Measurements from ENCODE around the gene CPLX4. TPM values are rescaled to one million over a fixed set of nuclear protein-coding genes. Genes with fewer than 3 reads are reported as not detected.

The CPLX4 gene
- polyA plus RNA-seq, 1 donor from 2014 or later = not detected

- H3K27me3 Mint-ChIP-seq = no peaks in the 10 kb centered on the region
- H3K4me1 Mint-ChIP-seq = peaks cover 0 to 2% (median 0%) of the 10 kb centered on the region in 3 donors
- H3K4me3 Mint-ChIP-seq = no peak overlapping the region
- no peaks in the 10 kb centered on the region for H3K9me3 Mint-ChIP-seq
- H3K27ac Mint-ChIP-seq = no peak overlapping the region
- peaks cover 6% of the 10 kb centered on the region for H3K36me3 Mint-ChIP-seq
Observed at GRCh38 chr18:59332986-59333385, 14.5 kb upstream of the CPLX4 start.

- Mint-ChIP-seq H3K27me3 (no peaks in the 10 kb centered on the region), H3K36me3 (peaks cover 16% of the 10 kb centered on the region), H3K9me3 (no peaks in the 10 kb centered on the region), H3K4me1 (no peaks in the 10 kb centered on the region), H3K27ac (peak overlapping the region in 1 of 3 donors; percentile 68), H3K4me3 (no peak overlapping the region)
Observed at GRCh38 chr18:59328683-59329082, 10.2 kb upstream of the CPLX4 start.

DNA sequence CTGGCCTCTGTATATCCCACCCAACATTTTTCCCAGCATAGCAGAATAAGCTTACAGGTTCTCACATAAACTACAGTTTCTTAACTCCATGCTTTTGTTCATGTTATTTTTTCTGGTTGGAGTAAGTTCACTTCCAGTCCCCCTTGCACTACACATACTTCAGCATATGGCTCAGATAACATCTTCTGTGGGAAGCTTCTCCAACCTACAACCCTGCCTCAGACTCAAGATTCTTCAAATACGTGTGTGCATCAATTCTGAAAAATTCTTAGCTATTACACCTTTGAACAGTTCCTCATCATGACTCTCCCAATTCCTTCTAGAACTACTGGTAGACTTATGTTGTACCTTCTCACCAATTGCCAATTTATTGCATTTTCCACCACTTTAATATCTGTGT, 7.5 kb upstream of the CPLX4 start:
- H3K27ac Mint-ChIP-seq = peak overlapping the region in 1 of 3 donors; percentile 33
- H3K27me3 Mint-ChIP-seq = no peaks in the 10 kb centered on the region

GRCh38 chr18:59324623-59324971, 6.1 kb upstream of the CPLX4 start:
- Mint-ChIP-seq H3K4me1 (no peaks in the 10 kb centered on the region), H3K27ac (no peak overlapping the region), H3K9me3 (no peaks in the 10 kb centered on the region), H3K27me3 (no peaks in the 10 kb centered on the region), H3K36me3 (peaks cover 14% of the 10 kb centered on the region), H3K4me3 (no peak overlapping the region)

More for the DNA sequence above, 7.5 kb upstream of the CPLX4 start:
- Mint-ChIP-seq H3K4me1 (no peaks in the 10 kb centered on the region), H3K4me3 (no peak overlapping the region), H3K9me3 (no peaks in the 10 kb centered on the region), H3K36me3 (peaks cover 14% of the 10 kb centered on the region)

DNA sequence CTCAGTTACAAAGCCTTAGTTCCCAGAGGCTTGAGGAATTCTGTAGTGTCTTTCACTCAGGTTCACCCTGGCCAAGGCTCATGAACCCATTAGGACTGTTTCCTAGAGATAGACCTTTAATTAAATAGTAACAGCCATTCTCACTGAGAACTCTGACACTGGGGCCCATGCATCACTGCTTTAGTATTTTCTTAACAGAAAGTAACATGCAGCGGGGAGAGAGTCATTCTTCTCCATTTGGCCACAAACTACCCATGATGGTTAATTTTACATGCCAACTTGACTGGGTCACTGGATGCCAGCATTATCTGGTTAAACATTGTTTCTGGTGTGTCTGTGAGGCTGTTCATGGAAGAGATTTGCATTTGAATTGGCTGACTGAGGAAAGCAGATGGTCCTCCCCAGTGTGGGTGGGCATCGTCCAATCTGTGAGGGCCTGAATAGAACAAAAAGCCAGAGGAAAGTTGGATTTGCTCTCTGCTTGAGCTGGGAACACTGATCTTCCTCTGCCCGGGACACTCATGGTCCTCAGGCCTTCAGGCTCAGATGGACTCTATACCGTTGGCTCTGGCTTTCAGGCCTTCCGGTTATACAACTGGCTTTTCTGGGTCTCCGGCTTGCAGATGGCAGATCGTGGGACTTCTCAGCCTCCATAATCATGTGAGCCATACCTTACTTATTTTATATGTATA, 5.6 kb upstream of the CPLX4 start:
- no peaks in the 10 kb centered on the region for H3K27me3 Mint-ChIP-seq
- no peaks in the 10 kb centered on the region for H3K9me3 Mint-ChIP-seq
- H3K4me1 Mint-ChIP-seq = no peaks in the 10 kb centered on the region
- H3K27ac Mint-ChIP-seq = no peak overlapping the region
- no peak overlapping the region for H3K4me3 Mint-ChIP-seq
- H3K36me3 Mint-ChIP-seq = peaks cover 14% of the 10 kb centered on the region

DNA sequence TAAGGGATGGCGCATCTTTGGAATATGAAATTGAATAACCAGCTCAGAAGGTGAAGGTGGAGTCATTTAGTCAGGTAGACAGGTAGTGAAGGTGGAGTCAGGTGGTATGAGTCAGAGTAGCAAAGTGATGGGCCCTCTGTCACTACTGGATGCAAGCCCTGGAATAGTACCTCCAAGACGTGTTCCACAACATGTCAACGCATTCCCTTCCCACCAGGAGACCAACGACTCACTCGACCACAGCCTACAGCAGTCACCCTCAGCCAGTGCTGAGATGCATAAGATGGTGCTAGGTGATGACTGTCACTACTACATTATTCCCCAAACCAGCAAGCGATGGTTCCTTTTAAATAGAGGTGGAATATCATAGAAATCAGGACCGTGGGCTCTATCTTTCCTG, 6.8 kb downstream of the CPLX4 start:
- H3K4me3 Mint-ChIP-seq = no peak overlapping the region
- H3K27me3 Mint-ChIP-seq = peaks cover 18% of the 10 kb centered on the region
- no peaks in the 10 kb centered on the region for H3K9me3 Mint-ChIP-seq
- H3K36me3 Mint-ChIP-seq = no peaks in the 10 kb centered on the region
- H3K27ac Mint-ChIP-seq = no peak overlapping the region
- no peaks in the 10 kb centered on the region for H3K4me1 Mint-ChIP-seq

DNA sequence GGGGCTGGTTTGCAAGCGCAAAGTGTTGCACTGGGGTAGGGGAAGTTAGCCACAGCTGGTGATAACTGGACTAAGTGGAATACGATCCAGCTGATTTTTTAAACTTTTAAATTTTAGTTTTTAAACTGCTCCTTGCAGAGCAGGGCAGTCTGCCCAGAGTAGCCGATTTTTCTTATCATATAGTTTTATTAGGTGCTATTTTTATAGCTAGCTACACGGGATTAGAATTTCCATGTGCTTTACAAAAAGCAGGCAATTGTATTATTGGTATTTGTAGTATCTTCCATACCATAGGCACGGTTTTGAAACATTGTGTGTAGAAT, 9.6 kb downstream of the CPLX4 start:
- peak overlapping the region in 3 of 4 donors; percentile 60 to 72 (median 62) for H3K4me3 Mint-ChIP-seq
- H3K36me3 Mint-ChIP-seq = no peaks in the 10 kb centered on the region
- no peak overlapping the region for H3K27ac Mint-ChIP-seq
- peaks cover 0 to 2% (median 0%) of the 10 kb centered on the region in 3 donors for H3K4me1 Mint-ChIP-seq
- H3K27me3 Mint-ChIP-seq = peaks cover 22% of the 10 kb centered on the region
- no peaks in the 10 kb centered on the region for H3K9me3 Mint-ChIP-seq

- Mint-ChIP-seq H3K27ac (no peak overlapping the region), H3K27me3 (peaks cover 22% of the 10 kb centered on the region), H3K4me3 (peak overlapping the region in 3 of 4 donors; percentile 60 to 72 (median 62)), H3K9me3 (no peaks in the 10 kb centered on the region), H3K36me3 (no peaks in the 10 kb centered on the region), H3K4me1 (peaks cover 0 to 2% (median 0%) of the 10 kb centered on the region in 3 donors)
Observed at GRCh38 chr18:59308248-59308937, 10.1 kb downstream of the CPLX4 start.

GRCh38 chr18:59306640-59307039, 11.8 kb downstream of the CPLX4 start:
- Mint-ChIP-seq H3K27ac (no peak overlapping the region), H3K9me3 (no peaks in the 10 kb centered on the region), H3K36me3 (no peaks in the 10 kb centered on the region), H3K4me3 (no peak overlapping the region), H3K4me1 (peaks cover 0 to 2% (median 0%) of the 10 kb centered on the region in 3 donors), H3K27me3 (peaks cover 24% of the 10 kb centered on the region)

DNA sequence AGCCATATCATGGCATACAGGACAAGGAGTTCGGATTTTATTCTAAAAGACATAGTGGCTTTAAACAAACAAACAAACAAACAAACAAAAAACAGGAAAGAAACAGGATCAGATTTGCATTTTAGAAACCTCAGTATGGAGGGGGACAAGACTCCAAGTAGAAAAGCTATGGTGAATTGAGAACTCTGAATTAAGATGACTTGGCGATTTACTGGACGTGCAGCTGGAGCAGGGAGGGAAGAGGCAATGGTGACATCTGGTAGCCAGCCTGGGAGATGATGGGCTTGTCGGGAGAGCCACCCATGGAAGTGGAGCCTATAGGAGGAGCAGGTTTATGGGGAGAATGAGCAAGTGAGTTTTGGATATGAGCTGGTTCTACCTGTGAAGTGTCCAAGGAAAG, 13.2 kb downstream of the CPLX4 start:
- H3K4me1 Mint-ChIP-seq = peaks cover 0 to 2% (median 0%) of the 10 kb centered on the region in 3 donors
- H3K9me3 Mint-ChIP-seq = no peaks in the 10 kb centered on the region
- peaks cover 21% of the 10 kb centered on the region for H3K27me3 Mint-ChIP-seq
- no peak overlapping the region for H3K27ac Mint-ChIP-seq
- no peak overlapping the region for H3K4me3 Mint-ChIP-seq
- no peaks in the 10 kb centered on the region for H3K36me3 Mint-ChIP-seq

GRCh38 chr18:59303656-59304195, 14.7 kb downstream of the CPLX4 start:
- no peaks in the 10 kb centered on the region for H3K36me3 Mint-ChIP-seq
- peaks cover 21% of the 10 kb centered on the region for H3K27me3 Mint-ChIP-seq
- no peak overlapping the region for H3K27ac Mint-ChIP-seq
- no peaks in the 10 kb centered on the region for H3K9me3 Mint-ChIP-seq
- no peak overlapping the region for H3K4me3 Mint-ChIP-seq
- H3K4me1 Mint-ChIP-seq = peaks cover 0 to 2% (median 0%) of the 10 kb centered on the region in 3 donors

GRCh38 chr18:59303006-59303405, 15.4 kb downstream of the CPLX4 start:
- H3K36me3 Mint-ChIP-seq = no peaks in the 10 kb centered on the region
- H3K27ac Mint-ChIP-seq = no peak overlapping the region
- H3K9me3 Mint-ChIP-seq = no peaks in the 10 kb centered on the region
- no peak overlapping the region for H3K4me3 Mint-ChIP-seq
- peaks cover 0 to 2% (median 0%) of the 10 kb centered on the region in 3 donors for H3K4me1 Mint-ChIP-seq
- peaks cover 21% of the 10 kb centered on the region for H3K27me3 Mint-ChIP-seq

DNA sequence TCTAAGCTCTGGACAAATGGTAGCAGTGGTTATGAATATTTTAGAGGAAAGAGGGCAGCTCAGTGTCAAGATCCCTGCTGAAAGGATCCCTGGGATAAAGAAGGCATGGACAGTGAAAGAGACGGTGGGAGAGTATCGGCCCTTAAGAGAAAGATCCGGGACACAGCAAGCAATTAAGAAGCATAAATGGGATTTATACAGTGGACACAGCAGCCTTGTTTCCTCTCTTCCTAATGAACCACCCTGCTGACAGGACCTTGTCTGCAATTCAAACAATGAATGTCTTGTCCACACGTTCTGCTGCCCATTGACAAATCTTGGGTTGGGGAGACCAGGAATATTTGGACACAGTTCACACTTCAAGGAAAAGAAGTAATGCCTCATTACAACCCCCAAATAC, 16.5 kb downstream of the CPLX4 start:
- H3K4me3 Mint-ChIP-seq = no peak overlapping the region

DNA sequence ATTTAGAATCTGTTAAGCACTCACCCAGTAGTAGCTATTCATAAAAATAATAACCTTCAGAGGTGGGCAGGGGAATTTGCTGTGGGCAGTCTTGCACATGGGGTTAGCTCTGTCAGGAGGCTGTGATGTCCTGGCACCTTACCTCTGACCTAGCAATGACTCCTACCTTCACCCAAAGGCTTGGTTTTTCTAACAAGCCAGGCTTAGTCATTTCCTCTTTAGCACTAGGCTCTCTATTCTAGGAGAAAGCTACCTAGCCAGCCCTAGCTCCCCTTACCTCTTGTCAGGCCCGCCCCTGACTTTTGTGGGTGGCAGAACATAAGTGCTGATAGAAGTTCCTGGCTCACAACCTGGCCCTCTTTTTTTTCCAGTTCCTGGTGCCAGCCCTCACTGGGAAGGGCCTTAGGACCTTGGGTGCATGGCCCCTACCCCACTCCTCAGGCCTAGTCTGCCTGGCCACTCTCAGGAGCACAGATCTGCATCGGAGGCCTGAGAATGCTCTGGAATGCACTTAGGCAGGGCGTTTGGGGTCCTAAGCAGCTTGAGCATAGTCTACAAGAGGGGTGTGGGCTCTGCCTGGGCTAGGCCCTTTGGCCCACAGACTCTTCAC, 17.7 kb downstream of the CPLX4 start:
- Mint-ChIP-seq H3K36me3 (no peaks in the 10 kb centered on the region), H3K27me3 (peaks cover 15% of the 10 kb centered on the region), H3K27ac (no peak overlapping the region), H3K9me3 (no peaks in the 10 kb centered on the region), H3K4me1 (peaks cover 0 to 2% (median 0%) of the 10 kb centered on the region in 3 donors), H3K4me3 (no peak overlapping the region)

More for the DNA sequence above, 16.5 kb downstream of the CPLX4 start:
- Mint-ChIP-seq H3K27ac (no peak overlapping the region), H3K27me3 (peaks cover 19% of the 10 kb centered on the region), H3K9me3 (no peaks in the 10 kb centered on the region), H3K4me1 (peaks cover 0 to 2% (median 0%) of the 10 kb centered on the region in 3 donors), H3K36me3 (no peaks in the 10 kb centered on the region)

- H3K27me3 Mint-ChIP-seq = peaks cover 20% of the 10 kb centered on the region
Observed at GRCh38 chr18:59298871-59299270, 19.6 kb downstream of the CPLX4 start.

More at GRCh38 chr18:59298871-59299270, 19.6 kb downstream of the CPLX4 start:
- Mint-ChIP-seq H3K27ac (no peak overlapping the region), H3K36me3 (no peaks in the 10 kb centered on the region), H3K9me3 (no peaks in the 10 kb centered on the region), H3K4me3 (no peak overlapping the region), H3K4me1 (no peaks in the 10 kb centered on the region)

All from IgD-negative memory B cell (primary cell).